ENCODE measurements around the gene POR. TPM values are rescaled to one million over a fixed set of nuclear protein-coding genes. Genes with fewer than 3 reads are reported as not detected.
A peak's percentile ranks its signal among the peaks of the same experiment; 100 is the strongest.
"Not testable (repeated sequence)": the region's sequence is repeated elsewhere in the genome, so short reads cannot be mapped to it uniquely, and the experiment has no call there.

POR gene
- total RNA-seq, 1 donor from 2014 or later = 62.2 TPM

DNA sequence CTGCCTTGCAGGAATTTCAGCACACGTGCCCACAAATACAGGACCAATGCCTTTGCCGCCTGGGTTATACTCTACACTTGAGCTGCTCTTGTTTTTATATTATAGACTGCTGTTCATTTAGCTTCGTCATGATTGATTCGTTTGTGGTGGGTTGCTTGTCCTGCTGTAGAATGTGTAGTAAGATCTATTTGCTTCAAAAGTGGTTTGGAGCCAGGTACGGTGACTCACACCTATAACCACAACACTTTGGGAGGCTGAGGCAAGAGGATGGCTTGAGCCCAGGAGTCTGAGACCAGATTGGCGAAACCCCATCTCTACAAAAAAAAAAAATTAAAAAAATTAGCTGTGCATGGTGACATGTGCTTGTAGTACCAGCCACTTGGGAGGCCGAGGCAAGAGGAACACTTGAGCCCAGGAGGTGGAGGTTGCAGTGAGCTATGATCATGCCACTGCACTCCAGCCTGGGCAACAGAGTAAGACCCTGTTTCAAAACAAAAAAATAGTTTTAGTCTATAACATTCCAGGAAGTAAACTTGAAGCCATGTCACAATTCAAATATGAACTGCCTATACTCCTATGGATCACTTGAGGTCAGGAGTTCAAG lies 45.1 kb upstream of the POR start:
- no peak overlapping the region for H3K27ac Mint-ChIP-seq (ENCODE audit: unreplicated experiment)
- H3K27me3 Mint-ChIP-seq (ENCODE audit: low read depth) = peaks cover 5% of the 10 kb centered on the region
- H3K4me3 Mint-ChIP-seq (ENCODE audit: unreplicated experiment) = no peak overlapping the region
- H3K4me1 Mint-ChIP-seq (ENCODE audit: low read depth) = peaks cover 21% of the 10 kb centered on the region
- H3K36me3 Mint-ChIP-seq (ENCODE audit: low read depth) = no peaks in the 10 kb centered on the region
- no peak for DNase-seq (ENCODE audit: low spot score)
- H3K9me3 Mint-ChIP-seq (ENCODE audit: low read depth) = no peaks in the 10 kb centered on the region
- TF ChIP-seq, protein P1, sequence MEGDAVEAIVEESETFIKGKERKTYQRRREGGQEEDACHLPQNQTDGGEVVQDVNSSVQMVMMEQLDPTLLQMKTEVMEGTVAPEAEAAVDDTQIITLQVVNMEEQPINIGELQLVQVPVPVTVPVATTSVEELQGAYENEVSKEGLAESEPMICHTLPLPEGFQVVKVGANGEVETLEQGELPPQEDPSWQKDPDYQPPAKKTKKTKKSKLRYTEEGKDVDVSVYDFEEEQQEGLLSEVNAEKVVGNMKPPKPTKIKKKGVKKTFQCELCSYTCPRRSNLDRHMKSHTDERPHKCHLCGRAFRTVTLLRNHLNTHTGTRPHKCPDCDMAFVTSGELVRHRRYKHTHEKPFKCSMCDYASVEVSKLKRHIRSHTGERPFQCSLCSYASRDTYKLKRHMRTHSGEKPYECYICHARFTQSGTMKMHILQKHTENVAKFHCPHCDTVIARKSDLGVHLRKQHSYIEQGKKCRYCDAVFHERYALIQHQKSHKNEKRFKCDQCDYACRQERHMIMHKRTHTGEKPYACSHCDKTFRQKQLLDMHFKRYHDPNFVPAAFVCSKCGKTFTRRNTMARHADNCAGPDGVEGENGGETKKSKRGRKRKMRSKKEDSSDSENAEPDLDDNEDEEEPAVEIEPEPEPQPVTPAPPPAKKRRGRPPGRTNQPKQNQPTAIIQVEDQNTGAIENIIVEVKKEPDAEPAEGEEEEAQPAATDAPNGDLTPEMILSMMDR (IDR thresholded peaks at IDR 0.05) = no peak

DNA sequence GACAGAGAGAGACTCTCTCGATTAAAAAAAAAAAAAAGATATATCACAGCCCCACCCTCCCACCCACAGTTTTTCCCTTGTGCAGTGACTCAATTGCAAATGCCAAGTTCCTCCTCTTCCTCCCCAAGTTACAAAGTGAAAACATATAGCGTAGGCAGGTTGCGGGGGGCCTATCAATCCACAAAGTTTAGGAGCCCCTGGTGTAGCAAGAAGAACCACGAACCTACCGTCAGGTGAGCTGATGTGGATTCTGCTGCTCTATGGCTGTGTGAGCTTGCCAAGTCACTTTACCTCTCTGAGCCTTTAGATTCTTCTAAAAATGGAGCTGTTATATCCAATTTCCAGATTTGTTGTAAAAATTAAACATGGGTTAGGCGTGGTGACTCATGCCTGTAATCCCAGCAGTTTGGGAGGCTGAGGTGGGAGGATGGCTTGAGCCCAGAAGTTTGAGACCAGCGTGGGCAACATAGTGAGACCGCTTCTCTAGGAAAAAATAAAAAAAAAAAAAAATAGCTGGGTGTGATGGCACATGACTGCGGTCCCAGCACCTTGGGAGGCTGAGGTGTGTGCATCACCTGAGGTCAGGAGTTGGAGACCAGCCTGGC lies 44.3 kb upstream of the POR start:
- DNase-seq (ENCODE audit: low spot score) = no peak
- no peak overlapping the region for H3K27ac Mint-ChIP-seq (ENCODE audit: unreplicated experiment)
- no peaks in the 10 kb centered on the region for H3K9me3 Mint-ChIP-seq (ENCODE audit: low read depth)
- peaks cover 4% of the 10 kb centered on the region for H3K27me3 Mint-ChIP-seq (ENCODE audit: low read depth)
- peaks cover 21% of the 10 kb centered on the region for H3K4me1 Mint-ChIP-seq (ENCODE audit: low read depth)
- TF ChIP-seq, protein P1 (IDR thresholded peaks at IDR 0.05) = no peak
- H3K36me3 Mint-ChIP-seq (ENCODE audit: low read depth) = no peaks in the 10 kb centered on the region
- H3K4me3 Mint-ChIP-seq (ENCODE audit: unreplicated experiment) = no peak overlapping the region

DNA sequence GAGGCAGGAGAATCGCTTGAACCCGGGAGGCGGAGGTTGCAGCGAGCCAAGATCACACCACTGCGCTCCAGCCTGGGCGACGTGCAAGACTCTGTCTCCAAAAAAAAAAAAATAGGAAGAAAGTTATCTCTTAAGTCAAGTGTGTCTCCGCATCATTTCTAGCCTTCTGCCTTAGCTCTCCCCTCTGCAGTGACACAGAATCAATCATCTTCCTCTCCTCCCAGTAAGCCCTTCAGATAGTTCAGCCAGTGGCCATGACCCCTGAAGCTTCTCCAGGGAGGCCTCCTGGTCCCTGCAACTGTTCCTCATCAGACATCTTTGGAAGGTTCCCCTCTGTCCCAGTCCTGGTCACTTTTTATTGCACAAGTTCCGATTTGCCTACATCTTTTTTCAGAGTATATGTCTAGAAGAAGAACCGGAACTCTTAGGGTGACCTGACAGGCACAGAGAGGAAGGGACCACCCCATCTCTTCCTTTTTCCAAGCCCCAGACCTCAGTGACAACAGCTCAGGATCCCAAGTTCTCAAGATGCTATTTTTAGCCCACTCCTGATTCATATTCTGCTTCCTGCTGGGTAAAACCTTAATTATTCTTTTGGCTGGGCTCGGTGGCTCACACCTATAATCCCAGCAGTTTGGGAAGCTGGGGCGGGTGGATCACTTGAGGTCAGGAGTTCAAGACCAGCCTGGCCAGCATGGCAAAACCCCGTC lies 42.7 kb upstream of the POR start:
- no peaks in the 10 kb centered on the region for H3K27me3 Mint-ChIP-seq (ENCODE audit: low read depth)
- no peaks in the 10 kb centered on the region for H3K9me3 Mint-ChIP-seq (ENCODE audit: low read depth)
- no peak for DNase-seq (ENCODE audit: low spot score)
- H3K4me3 Mint-ChIP-seq (ENCODE audit: unreplicated experiment) = no peak overlapping the region
- peak overlapping the region; percentile 71 for H3K27ac Mint-ChIP-seq (ENCODE audit: unreplicated experiment)
- H3K36me3 Mint-ChIP-seq (ENCODE audit: low read depth) = no peaks in the 10 kb centered on the region
- peaks cover 13% of the 10 kb centered on the region for H3K4me1 Mint-ChIP-seq (ENCODE audit: low read depth)
- TF ChIP-seq, protein P1 (IDR thresholded peaks at IDR 0.05) = no peak

DNA sequence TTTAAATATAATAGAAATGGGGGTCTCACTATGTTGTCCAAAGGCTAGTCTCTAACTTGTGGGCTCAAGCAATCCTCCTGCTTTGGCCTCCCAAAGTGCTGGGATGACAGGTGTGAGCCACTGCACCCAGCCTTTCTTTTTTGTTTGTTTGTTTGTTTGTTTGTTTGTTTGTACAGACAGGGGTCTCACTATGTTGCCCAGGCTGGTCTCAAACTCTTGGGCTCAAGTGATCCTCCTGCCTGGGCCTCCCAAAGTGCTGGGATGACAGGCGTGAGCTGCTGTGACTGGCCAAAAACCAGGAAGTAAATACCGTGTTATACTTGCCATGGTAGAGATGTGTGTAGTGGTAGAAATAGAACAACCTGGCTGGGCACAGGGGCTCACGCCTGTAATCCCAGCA lies 40.8 kb upstream of the POR start:
- H3K4me1 Mint-ChIP-seq (ENCODE audit: low read depth) = peaks cover 20% of the 10 kb centered on the region
- DNase-seq (ENCODE audit: low spot score); H3K27ac Mint-ChIP-seq (ENCODE audit: unreplicated experiment); H3K27me3 Mint-ChIP-seq (ENCODE audit: low read depth); H3K36me3 Mint-ChIP-seq (ENCODE audit: low read depth); H3K4me3 Mint-ChIP-seq (ENCODE audit: unreplicated experiment); H3K9me3 Mint-ChIP-seq (ENCODE audit: low read depth): not testable (repeated sequence)

DNA sequence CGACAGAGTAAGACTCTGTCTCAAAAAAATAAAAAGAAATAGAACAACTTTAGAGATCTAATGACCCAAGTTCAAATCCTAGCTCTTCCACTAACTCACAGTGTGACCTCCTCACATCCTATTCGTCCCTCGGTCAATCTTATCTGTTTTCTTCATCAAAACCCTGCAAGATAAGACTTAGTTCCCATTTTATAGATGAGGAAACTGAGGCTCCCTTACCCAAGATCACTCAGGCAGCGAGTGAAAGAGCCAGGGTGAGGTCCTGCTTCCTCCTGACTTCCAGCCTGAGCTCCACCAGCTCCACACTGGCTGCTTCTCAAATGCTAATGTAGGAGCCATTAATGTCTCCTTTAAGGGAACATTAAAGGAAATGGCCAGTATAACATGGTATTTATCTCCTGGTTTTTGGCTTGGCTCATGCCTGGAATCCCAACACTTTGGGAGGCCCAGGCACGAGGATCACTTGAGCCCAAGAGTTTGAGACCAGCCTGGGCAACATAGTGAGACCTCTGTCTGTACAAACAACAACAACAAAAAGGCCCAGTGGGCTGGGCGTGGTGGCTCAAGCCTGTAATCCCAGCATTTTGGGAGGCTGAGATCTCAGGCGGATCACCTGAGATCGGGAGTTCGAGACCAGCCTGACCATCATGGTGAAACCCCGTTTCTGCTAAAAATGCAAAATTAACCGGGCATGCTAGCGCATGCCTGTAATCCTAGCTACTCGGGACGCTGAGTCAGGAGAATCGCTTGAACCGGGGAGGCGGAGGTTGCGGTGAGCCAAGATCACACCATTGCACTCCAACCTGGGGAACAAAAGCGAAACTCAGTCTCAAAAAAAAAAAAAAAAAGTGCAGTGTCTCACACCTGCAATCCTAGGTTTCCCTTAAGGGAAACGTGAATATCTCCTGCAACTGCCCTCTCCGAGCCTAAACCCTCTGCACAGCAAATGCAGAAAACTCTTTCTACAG lies 39.6 kb upstream of the POR start:
- Mint-ChIP-seq H3K9me3 (ENCODE audit: low read depth) (no peaks in the 10 kb centered on the region), H3K4me1 (ENCODE audit: low read depth) (peaks cover 31% of the 10 kb centered on the region), H3K27ac (ENCODE audit: unreplicated experiment) (no peak overlapping the region), H3K36me3 (ENCODE audit: low read depth) (no peaks in the 10 kb centered on the region), H3K27me3 (ENCODE audit: low read depth) (no peaks in the 10 kb centered on the region), H3K4me3 (ENCODE audit: unreplicated experiment) (no peak overlapping the region)
- DNase-seq (ENCODE audit: low spot score) = no peak
- TF ChIP-seq, protein P1 (IDR thresholded peaks at IDR 0.05) = no peak

Measured in chondrocyte (in vitro differentiated cells).